Common myeloid progenitor, CD34-positive (primary cell): Measurements from ENCODE around the gene LRRC71.

Source experiments
- CTCF ChIA-PET: fragments of 350-600 bp; sonication (Branson Sonifier 250); formaldehyde crosslinking; loops from one replicate; lab custom pipeline; 2021; ENCODE audit warnings: antibody characterized with exemption; lab: Charles Lee
- POLR2A ChIA-PET: fragments of 350-600 bp; sonication (Branson Sonifier 250); formaldehyde crosslinking; loops from one replicate; lab custom pipeline; 2021; ENCODE audit warnings: antibody characterized with exemption; lab: Charles Lee
- DNase-seq, 3 donors: peaks; one replicate each; pipeline versions ENCODE4 v3.0.0 to v3.0.0-alpha.2; 2013
- H3K27ac ChIP-seq, 2 experiments: 1 replicate in 1 of 2; 2 replicates in 1 of 2; pipeline ENCODE4 v1.7.0; 2013; ENCODE audit warnings: inconsistent platforms in 2 of 2, low read length in 2 of 2, mild to moderate bottlenecking in 2 of 2, low read depth in 1 of 2, moderate library complexity in 1 of 2; ENCODE audit not compliant: severe bottlenecking in 2 of 2, insufficient read depth in 1 of 2, poor library complexity in 1 of 2
- H3K27me3 ChIP-seq, 5 experiments: replicated peaks in 2 of 5; 1 replicate in 3 of 5; 2 replicates in 2 of 5; pipeline versions ENCODE4 v1.6.1 to v1.7.0; 2013; ENCODE audit warnings: low read length in 4 of 5, mild to moderate bottlenecking in 2 of 5, moderate library complexity in 2 of 5, inconsistent platforms in 1 of 5; ENCODE audit not compliant: insufficient read depth in 5 of 5, control insufficient read depth in 4 of 5
- H3K36me3 ChIP-seq, 4 experiments: 1 replicate in 2 of 4; 2 replicates in 2 of 4; pipeline versions ENCODE4 v1.6.1 to v1.7.0; 2013; ENCODE audit warnings: low read length in 3 of 4, control low read depth in 1 of 4, mild to moderate bottlenecking in 1 of 4; ENCODE audit not compliant: control insufficient read depth in 4 of 4, insufficient read depth in 4 of 4
- H3K4me1 ChIP-seq, 4 experiments: 1 replicate in 3 of 4; 2 replicates in 1 of 4; pipeline versions ENCODE4 v1.6.1 to v1.7.1; 2013; ENCODE audit warnings: low read length in 3 of 4, mild to moderate bottlenecking in 3 of 4, control low read depth in 1 of 4, inconsistent platforms in 1 of 4, moderate library complexity in 1 of 4; ENCODE audit not compliant: control insufficient read depth in 4 of 4, insufficient read depth in 4 of 4; ENCODE audit errors: control extremely low read depth in 1 of 4
- H3K4me3 ChIP-seq, 7 experiments: 1 replicate in 4 of 7; 2 replicates in 3 of 7; pipeline versions ENCODE4 v1.5.1 to v1.7.0; 2013; ENCODE audit warnings: mild to moderate bottlenecking in 7 of 7, low read length in 6 of 7, moderate library complexity in 6 of 7, inconsistent platforms in 2 of 7, low read depth in 2 of 7, control low read depth in 1 of 7; ENCODE audit not compliant: insufficient read depth in 4 of 7, control insufficient read depth in 1 of 7; ENCODE audit errors: extremely low read depth in 1 of 7
- H3K9me3 ChIP-seq, 5 experiments: 1 replicate in 4 of 5; 2 replicates in 1 of 5; pipeline versions ENCODE4 v1.6.1 to v1.7.1; 2013; ENCODE audit warnings: low read length in 4 of 5, mild to moderate bottlenecking in 2 of 5, inconsistent platforms in 1 of 5, low read depth in 1 of 5, moderate library complexity in 1 of 5; ENCODE audit not compliant: control insufficient read depth in 4 of 5, insufficient read depth in 2 of 5; ENCODE audit errors: control extremely low read depth in 1 of 5
- WGBS: methylation state at CpG from one replicate; pipeline ENCODE4 v1.1.5; 2013; ENCODE audit not compliant: insufficient coverage; 5-methylcytosine and 5-hydroxymethylcytosine counted together

LRRC71 gene

GRCh38 chr1:156975084-156975483, 54.7 kb downstream of the LRRC71 start:
- no CpG with 5 or more reads among the region's 2 CpGs for WGBS
- Histone ChIP-seq H3K27ac (no peak overlapping the region), H3K36me3 (peaks cover 0 to 31% (median 11%) of the 10 kb centered on the region in 4 experiments), H3K27me3 (no peaks in the 10 kb centered on the region), H3K4me3 (no peak overlapping the region), H3K9me3 (no peaks in the 10 kb centered on the region), H3K4me1 (no peaks in the 10 kb centered on the region)
- CTCF ChIA-PET: no interaction called here
- no peak for DNase-seq
- POLR2A ChIA-PET: no interaction called here

- H3K27me3 ChIP-seq: no peaks in the 10 kb centered on the region
- DNase-seq: no peak
- ChIA-PET POLR2A (no interaction called here), CTCF (interaction anchor here (0.7 kb wide), 1 partner anchor 11 kb away, joined by 3 read pairs; no protein-coding TSS in a partner anchor)
- no peak overlapping the region for H3K4me3 ChIP-seq
- WGBS: 100% methylated on average over 2 of the region's 4 CpGs
- H3K4me1 ChIP-seq: no peaks in the 10 kb centered on the region
- H3K27ac ChIP-seq: no peak overlapping the region
- no peaks in the 10 kb centered on the region for H3K9me3 ChIP-seq
- H3K36me3 ChIP-seq: peaks cover 0 to 39% (median 20%) of the 10 kb centered on the region in 4 experiments
Measured at GRCh38 chr1:156980551-156980950, 60.1 kb downstream of the LRRC71 start.
